ENCODE measurements around the gene TMEM223.
"Not testable (repeated sequence)": the region's sequence is repeated elsewhere in the genome, so short reads cannot be mapped to it uniquely, and the experiment has no call there.

Gene TMEM223, protein sequence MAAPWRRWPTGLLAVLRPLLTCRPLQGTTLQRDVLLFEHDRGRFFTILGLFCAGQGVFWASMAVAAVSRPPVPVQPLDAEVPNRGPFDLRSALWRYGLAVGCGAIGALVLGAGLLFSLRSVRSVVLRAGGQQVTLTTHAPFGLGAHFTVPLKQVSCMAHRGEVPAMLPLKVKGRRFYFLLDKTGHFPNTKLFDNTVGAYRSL

DNA sequence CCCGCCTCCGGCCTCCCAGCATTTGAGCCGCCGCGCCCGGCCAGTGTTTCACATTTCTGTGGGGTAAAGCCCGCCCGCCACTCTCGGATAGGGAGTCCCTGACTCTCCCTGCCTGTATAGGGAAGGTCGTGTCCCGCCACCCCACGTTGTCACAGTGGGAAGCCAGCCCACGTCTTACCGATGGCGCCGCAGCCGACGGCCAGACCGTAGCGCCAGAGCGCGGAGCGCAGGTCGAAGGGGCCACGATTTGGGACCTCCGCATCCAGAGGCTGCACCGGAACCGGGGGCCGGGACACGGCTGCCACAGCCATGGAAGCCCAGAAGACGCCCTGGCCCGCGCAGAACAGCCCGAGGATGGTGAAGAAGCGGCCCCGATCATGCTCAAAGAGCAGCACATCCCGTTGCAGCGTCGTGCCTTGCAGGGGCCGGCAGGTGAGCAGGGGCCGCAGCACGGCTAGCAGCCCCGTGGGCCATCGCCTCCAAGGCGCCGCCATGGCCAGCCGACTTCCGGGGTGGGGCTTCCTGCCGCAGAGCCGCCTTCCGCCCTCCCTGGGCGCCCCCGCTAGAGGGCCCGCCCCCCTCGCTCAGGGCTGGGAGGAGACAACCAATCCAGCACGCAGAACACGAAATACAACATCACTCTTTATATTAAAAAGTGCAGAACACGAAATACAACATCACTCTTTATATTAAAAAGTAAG lies at the start of gene TMEM223:
Gene TMEM223, minus strand, starts transcription at position 506 of the 701 bp plus-strand sequence. Its CDS starts 12 bp downstream, at position 494.
- peak; percentile 76 to 80 for DNase-seq (ENCODE audit: low read depth in 2 of 2)

DNA sequence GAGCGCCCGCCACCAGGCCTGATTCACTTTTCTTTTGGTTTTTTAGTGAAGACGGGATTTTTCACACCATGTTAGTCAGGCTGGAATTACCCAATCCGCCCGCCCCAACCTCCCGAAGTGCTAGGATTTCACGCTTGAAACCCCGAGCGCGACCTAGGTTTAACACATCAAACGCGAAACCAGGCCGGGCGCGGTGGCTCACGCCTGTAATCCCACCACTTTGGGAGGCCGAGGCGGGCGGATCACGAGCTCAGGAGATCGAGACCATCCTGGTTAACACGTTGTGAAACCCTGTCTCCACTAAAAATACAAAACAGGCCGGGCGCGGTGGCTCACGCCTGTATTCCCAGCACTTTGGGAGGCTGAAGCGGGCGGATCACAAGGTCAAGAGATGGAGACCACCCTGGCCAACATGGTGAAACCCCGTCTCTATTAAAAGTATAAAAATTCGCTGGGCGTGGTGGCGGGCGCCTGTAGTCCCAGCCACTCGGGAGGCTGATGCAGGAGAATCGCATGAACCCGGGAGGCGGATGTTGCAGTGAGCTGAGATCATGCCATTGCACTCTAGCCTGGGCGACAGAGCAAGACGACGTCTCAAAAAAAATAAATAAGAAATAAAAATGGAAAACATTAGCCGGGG lies 49.0 kb upstream of the TMEM223 start:
- peak; percentile 55 to 67 for DNase-seq (ENCODE audit: low read depth in 2 of 2)

DNA sequence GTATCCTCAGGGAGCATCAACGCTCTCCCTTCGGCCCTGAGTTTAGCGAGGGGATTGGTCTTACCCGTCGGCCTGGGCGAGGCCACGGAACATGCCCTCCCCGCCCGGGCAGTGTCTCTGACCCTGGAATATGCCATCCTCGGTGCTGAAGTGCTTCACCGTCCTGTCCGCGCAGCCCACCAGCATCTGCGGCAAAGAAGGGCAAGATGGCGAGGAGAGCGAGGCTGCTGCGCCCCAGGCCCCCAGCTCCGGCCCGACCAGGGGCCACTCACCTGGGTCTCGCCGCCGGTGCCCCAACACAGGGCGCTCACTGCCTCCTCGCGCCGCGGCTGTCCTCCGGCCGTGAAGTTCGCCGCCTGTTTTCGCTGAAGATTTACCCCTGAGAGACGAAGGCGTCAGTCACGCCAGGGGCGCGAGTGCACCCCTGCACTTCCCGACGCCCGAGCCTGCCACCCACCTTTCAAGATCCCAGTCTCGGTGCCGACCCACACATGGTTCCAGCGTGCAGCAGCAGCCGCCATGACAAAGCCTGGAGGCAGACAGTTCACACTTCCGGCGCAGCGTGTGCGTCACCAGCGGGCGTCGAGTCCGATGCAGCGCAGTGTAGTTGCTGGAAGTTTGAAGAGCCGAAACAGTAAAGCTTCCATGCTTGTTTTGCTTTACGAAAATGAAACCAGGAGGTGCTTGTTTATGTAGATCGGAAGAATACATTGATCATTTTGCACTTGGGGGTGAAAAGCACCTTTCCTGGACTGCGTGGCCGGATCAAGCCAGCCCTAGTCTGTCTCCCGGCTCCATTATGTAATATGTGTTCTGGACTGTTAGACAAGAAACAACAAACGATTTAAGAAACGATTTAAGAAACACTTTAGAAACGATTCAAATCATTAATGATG lies 47.5 kb upstream of the TMEM223 start, which contains the start of gene WDR74:
Gene WDR74, minus strand, starts transcription at position 541 of the 896 bp plus-strand sequence. Its CDS starts 20 bp downstream, at position 521.
- DNase-seq (ENCODE audit: low read depth in 2 of 2): peak; percentile 81 to 92

DNA sequence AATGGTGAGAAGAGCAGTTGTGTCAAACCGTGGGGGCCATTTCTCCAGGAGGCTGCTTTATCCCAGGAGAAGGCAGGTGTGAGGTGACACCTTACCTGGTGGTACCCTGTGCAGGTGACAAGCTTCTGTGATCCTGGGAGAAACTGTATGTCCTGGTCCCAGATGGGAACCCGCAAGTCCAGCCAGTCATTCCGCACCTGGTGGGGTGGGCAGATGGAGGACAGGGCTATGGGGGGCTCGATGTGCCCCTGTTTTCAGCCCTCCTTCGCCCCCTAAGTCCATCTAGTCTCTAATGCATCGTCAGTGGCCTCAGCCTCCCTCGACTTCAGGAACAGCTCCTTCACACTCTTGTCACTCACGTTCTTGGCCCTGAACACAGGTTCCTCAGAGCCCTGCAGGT lies 43.5 kb upstream of the TMEM223 start:
- DNase-seq (ENCODE audit: low read depth in 2 of 2): no peak

DNA sequence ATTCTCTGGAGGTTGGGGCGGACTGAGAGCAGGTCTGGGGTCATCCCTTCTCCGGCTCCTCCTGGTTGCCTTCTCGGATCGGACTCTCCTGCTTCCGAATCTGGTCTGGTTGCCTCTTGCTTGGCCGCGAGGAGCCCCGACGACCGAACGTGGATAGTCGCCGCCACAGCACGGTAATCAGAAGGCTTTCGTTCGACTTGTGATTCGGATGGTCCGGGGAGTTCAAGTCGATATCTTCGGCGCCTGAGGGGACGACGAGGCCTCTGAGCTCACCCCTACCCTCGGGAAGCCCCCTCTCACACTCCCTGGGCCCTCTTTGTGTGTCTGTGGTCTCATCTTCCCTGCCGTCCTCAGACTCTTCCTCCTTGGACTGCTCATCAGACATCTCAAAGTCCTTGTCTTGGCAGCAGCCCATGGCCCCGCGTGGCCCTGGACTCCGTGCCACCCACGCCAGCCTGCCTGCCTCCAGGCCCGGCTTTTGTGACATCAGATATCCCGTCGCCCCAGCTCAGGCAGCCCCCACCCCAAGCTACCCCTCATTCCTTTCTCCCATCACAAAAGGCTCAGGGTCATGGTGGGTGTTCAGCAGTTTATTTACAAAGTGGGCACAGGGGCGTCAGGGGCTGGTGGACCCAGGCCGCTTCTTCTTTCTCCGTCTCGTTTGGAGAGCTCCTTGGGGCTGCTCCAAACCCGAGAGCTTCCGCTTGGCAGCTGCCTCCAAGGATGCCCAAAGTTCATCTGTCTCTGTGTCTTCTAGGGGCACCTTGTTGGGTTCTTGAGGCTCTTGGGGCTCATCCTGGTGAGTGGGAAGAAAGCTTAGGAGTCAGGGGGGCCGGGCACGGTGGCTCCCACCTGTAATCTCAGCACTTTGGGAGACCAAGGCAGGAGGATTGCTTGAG lies 40.8 kb upstream of the TMEM223 start, which contains the start of gene TEX54:
Gene TEX54, minus strand, starts transcription at position 506 of the 899 bp plus-strand sequence.
- no peak for DNase-seq (ENCODE audit: low read depth in 2 of 2)

DNA sequence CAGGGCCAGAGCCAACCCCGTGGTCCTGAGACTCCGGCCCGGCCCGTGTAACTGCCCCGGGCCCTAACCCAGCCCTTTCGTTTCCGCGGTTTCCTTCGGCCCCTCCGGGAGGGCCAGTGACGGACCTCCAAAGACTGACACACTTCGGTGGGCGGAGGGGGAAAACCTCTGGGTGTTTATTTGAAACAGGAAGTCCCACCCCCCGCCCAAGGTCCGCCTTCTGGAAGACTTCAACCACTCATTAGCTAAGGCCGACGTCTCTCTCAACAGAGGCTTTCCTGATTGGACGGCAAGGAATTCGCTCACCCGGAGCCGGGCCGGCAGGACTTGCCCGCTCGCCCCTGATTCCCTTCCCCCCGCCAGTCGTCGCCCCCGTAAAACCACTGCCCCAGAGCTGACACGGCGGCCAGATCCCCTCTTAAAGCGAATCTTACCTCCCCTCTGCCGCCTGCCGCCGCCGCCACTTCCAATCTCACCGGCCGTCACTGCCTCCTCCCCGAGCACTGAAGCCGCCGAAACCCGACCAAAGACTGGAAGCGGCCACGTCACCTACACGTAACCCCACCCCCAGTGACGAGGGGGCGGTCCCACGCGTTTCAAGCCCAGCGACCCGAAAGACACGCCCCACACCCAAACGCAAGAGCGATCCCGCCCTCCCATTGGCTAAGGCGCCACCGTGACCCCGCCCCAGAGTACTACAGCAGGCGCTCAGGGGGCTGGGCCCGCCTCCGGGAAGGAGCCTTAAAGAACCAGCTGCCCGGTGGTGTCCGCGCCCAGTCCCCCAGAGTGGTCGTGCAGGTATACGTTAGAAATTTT lies 39.9 kb upstream of the TMEM223 start, which contains the start of gene STX5:
Gene STX5, minus strand, starts transcription at position 532 of the 816 bp plus-strand sequence. CDS start 808 bp downstream, outside the sequence.
- peak; percentile 97 to 98 for DNase-seq (ENCODE audit: low read depth in 2 of 2)

DNA sequence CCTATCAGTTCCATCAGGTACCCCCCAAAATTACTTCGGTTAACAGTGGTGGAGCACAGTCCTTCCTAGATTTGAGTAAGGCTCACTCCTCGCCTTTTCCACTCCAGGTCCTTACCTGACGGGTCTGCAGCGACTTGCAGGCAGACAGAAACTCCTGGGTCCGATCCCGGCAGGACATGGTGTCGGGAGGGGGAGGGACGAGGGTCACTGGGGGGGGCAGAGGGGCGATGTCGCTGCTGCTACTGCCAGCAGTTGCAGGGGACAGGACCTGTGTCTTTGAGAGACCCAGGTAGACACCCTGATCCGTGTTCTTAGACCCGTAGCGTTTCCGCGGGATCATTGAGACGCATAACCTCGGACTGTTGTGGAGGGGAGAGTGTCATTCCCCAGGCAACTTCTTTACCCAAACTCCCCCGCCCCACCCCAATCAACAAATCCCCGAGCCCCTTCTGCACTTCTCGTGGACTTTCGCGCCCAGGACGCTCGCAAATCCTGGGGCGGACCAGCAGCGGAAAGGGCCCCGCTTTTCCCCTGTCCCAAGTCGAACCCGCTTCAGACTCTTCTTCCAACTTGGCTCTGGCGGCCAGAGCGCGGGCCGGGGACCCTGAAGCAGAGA lies 39.2 kb upstream of the TMEM223 start:
- no peak for DNase-seq (ENCODE audit: low read depth in 2 of 2)

DNA sequence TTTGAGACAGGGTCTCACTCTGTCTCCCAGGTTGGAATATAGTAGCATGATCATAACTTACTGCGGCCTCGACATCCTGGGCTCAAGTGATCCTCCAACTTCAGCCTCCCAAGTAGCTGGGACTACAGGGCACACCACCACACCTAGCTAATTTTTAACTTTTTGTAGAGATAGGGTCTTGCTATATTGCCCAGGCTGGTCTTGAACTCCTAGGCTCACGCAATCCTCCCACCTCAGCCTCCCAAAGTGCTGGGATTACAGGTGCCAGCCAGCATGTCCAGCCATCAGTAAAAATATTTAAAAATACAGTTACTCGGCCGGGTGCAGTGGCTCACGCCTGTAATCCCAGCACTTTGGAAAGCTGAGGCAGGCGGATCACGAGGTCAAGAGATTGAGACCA lies 36.3 kb upstream of the TMEM223 start:
- DNase-seq (ENCODE audit: low read depth in 2 of 2): not testable (repeated sequence)

DNA sequence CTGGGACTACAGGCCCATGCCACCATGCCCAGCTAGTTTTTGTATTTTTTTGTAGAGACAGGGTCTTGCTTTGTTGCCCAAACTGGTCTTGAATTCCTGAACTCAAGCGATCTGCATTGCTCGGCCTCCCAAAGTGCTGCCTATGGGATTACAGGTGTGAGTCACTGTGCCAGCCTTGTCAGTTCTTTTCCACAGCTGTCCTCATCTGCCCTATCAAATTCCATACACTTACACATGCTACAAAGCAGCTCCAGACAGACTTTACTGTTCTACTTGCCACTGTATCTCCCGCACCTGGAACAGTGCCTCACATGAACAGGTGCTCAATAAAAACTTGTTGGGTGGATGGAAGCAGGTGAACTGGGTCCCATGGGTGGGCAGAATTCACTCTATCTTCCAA lies 31.9 kb upstream of the TMEM223 start:
- no peak for DNase-seq (ENCODE audit: low read depth in 2 of 2)

DNA sequence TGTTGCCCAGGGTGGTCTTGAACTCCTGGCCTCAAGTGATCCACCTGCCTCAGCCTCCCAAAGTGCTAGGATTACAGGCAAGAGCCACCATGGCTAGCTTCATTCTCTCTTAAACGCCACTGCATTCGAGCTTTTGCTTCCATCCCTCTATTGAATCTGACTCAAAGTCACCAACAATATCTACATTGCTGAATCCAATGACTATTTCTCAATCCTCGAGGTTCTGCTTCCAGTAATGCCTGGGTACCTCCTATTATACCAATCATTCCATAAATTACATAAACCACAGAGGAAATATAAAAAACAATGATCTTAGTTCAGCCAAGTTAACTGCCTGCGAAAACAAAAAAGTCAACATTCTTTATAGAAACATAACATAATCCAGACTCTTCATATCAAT lies 25.3 kb upstream of the TMEM223 start:
- DNase-seq (ENCODE audit: low read depth in 2 of 2): no peak

DNA sequence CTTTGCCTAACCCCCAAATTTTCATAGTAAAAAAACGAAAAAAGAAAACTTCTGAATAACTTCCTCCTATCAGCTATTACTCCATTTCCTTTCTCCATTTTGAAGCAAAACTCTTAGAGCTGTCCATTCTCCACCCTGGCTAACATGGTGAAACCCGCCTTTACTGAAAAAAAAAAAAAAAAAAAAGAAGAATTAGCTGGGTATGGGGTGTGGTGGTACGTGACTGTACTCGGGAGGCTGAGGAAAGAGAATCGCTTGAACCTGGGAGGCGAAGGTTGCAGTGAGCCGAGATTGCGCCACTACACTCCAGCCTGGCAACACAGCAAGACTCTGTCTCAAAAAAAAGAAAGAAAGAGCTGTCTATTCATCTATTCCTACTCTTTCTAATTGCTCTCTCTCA lies 24.8 kb upstream of the TMEM223 start:
- DNase-seq (ENCODE audit: low read depth in 2 of 2): no peak

DNA sequence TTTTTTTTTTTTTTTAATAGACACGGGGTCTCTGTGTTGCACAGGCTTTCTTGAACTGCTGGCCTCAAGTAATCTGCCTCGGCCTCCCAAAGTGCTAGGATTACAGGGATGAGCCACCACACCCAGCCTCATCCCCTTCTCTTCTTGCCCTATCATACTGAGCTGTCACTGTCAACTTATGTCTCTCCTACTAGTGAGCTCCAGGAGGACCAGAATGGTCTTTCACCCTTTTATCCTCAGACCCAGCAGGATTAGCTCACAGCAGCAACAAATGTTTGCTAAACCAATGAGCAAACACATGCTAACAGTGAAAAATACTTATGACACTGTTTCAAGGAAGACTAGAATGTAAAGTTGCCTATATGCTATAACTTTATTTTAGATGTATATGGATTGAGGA lies 19.9 kb upstream of the TMEM223 start:
- DNase-seq (ENCODE audit: low read depth in 2 of 2): no peak

DNA sequence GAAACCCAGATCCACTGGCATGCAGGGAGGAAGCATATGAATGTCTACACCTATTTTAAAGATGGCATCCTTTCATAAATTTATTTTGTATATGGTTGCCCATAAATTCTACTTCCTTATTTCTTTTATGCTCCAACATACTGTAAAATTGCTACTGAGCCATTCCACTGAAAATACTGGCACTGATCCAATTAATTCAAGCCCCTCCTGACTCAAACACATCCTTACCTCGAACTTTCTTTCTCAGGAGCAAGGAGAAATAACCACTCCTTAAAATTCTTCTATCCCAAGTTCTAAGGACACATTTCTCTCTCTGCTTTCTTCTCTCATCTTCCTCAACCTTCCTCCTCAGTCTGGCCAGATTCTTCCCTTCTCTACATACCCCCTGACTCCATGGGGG lies 18.9 kb upstream of the TMEM223 start:
- no peak for DNase-seq (ENCODE audit: low read depth in 2 of 2)

DNA sequence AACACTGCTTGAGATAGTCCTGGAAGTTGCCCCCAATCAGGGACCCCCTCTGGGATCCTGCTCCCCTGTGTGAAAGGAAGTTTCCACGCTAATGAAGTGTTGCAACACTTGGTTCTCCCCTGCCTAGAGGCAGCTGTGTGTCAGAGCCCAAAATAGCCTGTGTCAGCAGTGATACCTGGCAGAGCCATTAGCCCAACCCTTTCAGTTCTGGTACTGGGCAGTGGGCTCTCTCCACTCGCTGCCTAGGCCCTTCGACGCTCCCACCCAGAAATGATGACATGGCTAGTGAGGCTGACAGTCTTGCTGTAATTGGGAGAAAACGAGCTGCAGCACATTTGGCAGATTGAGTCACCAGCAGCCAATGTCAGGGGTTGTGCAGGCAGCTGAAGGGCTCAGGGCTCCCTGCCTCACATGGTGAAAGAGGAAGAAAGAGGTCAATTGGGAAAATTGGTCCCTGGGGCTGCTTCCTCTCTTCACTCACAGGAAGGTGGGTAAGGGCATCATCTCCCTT lies 14.9 kb upstream of the TMEM223 start:
- no peak for DNase-seq (ENCODE audit: low read depth in 2 of 2)

DNA sequence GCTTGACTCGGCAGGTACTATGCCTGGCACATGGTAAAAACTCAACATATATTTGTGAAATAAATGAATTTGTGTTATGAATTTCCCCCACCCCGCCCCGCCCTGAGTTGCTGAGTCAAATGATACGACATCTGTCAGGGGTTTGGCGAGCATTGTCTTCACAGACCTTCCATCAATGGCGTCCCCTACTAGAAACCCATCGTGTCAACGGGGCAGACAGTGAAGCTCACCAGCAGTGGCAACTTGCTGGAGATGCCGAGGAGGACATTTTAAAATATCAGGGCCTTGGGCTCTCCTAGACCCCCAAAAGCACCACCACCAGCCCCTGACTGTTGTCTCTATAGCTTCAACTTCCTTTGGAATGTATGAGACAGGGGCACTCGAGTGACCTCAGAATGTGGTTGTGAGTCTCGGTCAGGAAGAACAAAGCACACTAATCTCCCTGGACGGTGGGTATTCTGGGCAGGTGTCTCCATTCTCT lies 14.2 kb upstream of the TMEM223 start:
- DNase-seq (ENCODE audit: low read depth in 2 of 2): no peak

DNA sequence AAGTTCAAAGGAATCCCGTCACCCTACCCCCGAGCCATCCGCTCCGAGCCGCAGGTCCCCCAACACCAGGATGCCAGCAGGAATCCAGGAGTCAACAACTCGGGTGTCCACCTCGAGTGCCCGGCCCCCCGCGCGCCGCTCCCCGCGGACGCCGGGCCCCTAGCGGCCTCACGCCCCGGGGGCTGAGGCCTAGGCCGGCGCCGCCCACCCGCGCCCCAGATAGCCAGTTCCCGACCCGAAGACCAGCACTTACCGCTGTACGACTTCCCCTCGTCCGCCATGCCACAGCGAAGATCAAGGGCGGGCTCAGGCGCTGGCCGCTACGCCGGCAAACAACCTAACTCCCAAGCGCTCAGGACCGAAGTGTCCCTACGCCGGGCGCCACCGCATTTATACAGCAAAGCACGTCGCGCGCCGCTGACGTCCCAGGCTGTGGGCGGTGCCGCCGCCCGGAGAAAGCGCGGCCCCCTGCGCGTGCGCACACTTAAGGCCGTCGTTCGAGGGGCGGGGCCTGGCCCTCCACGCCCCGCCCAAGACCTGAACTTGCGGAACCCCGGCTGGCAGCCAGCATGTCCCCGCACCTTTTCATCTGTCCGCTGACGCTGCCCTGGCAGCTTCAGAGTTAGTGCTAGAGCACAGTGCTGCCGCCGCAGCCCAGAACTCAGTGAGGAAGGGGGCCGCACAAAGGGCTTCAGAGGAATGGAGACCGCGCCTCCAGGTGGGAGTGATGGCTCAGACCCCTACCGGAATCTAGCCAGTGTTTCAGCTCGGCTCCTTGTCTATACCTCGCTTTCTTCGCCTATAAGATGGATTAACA lies 13.5 kb upstream of the TMEM223 start, which contains the start of gene NXF1:
Gene NXF1, minus strand, starts transcription at position 365 of the 817 bp plus-strand sequence. Its CDS starts 84 bp downstream, at position 281.
- DNase-seq (ENCODE audit: low read depth in 2 of 2): peak; percentile 84 to 89

DNA sequence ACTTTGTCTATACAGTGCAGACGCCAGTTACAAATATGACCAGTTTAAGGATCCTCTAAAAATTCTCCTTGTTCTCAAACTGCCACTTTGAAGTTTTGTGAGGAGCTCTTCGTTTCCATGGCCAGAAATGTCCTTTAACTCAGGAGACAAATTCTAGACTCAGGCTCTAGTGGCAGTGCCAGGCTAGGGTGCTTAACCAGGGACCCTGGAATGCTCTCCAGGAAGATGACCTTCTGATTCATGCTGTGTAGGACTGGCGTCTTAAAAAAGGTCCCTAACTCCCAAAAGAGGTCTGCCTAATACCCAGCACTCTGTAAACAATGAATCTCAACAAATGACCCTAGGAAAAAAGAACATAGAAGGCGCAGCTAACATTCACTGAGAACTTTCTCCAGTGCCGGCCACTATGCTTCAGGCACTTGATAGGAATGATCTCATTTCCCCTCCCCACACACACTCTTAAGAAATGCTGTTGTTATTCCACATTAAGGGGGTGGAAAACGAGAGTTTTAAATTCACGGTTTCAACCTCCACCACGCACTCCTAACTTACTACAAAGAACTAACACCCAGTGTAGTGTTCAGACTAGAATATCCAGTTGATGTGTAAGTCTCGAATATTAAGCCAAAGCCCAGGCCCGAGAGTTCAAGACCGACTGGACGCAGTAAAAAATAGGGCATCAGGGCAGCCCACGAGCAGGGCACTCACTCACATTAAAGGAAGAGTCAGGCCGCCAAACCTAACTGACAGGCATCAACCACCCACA lies 12.7 kb upstream of the TMEM223 start:
- no peak for DNase-seq (ENCODE audit: low read depth in 2 of 2)

All from stimulated activated CD8-positive, alpha-beta memory T cell treated with anti-CD3 and anti-CD28 coated beads, Interleukin-15, amount 100 ng/mL, for 4 hours (primary cell).